ENCODE data around the gene PMM2.

GRCh38 chr16:8864480-8865110 is 67.0 kb downstream of the PMM2 start:
- TF ChIP-seq CTCF (IDR thresholded peaks at IDR 0.05) (no peak), POLR2A (IDR thresholded peaks at IDR 0.05) (no peak), POLR2AphosphoS5 (IDR thresholded peaks at IDR 0.05) (no peak), EP300 (IDR thresholded peaks at IDR 0.05) (no peak)
